ENCODE data around the gene ABLIM1. TPM values are rescaled to one million over a fixed set of nuclear protein-coding genes. Genes with fewer than 3 reads are reported as not detected.

Gene ABLIM1
- total RNA-seq, 1 donor from 2014 or later = 70.0 TPM

DNA sequence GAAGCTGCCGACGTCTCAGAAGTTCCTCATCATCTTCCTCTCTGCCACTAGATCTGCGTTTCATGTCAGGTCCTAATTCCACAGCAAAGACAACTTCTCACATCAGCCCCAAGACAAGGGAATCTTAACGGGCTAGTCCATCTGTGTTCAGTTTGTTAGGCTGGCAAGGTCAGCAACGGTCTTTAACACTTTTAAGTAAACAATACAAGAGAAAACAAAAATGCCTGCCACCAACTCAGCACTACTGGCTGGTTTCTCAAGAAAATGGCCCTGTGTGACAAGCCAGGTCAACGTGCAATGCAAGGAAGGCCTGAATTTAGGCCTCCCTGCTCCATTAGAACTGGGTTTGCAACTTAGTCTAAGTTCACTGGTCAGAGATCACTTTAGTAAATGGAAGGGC is 212.7 kb downstream of the ABLIM1 start:
- no peak overlapping the region for H3K4me3 Mint-ChIP-seq (ENCODE audit: unreplicated experiment)
- Histone ChIP-seq H3K9ac (ENCODE audit: low read length) (no peak overlapping the region), H3K27ac (ENCODE audit: low read depth, low read length) (no peak overlapping the region), H3K4me1 (ENCODE audit: insufficient read depth, low read length) (no peaks in the 10 kb centered on the region), H3K4me2 (ENCODE audit: low read length) (no peak overlapping the region), H3K4me3 (ENCODE audit: insufficient read depth, low read depth, low read length) (no peak overlapping the region), H3K36me3 (ENCODE audit: insufficient read depth, low read length) (no peaks in the 10 kb centered on the region), H4K20me1 (ENCODE audit: insufficient read depth, low read length) (no peaks in the 10 kb centered on the region), H3K27me3 (ENCODE audit: insufficient read depth, low read length) (no peaks in the 10 kb centered on the region), H3K9me3 (ENCODE audit: insufficient read depth, low read depth, low read length) (no peaks in the 10 kb centered on the region), H2AFZ (ENCODE audit: low read depth, low read length) (no peak overlapping the region), H3K79me2 (ENCODE audit: insufficient read depth, low read length) (no peaks in the 10 kb centered on the region)
- no peaks in the 10 kb centered on the region for H3K27me3 Mint-ChIP-seq (ENCODE audit: low read depth, unreplicated experiment)
- no peak for FAIRE-seq
- no peak for TF ChIP-seq CTCF (IDR thresholded peaks at IDR 0.05; ENCODE audit: insufficient read depth, low read depth, low read length)
- no peak for TF ChIP-seq EZH2 (IDR thresholded peaks at IDR 0.05; ENCODE audit: insufficient read depth, low read length)
- H3K9me3 Mint-ChIP-seq (ENCODE audit: unreplicated experiment) = no peaks in the 10 kb centered on the region
- no peaks in the 10 kb centered on the region for H3K4me1 Mint-ChIP-seq (ENCODE audit: low read depth, unreplicated experiment)
- no peak for DNase-seq (ENCODE audit: low read depth)
- peaks cover 15% of the 10 kb centered on the region for H3K36me3 Mint-ChIP-seq (ENCODE audit: low read depth, unreplicated experiment)
- no peak overlapping the region for H3K27ac Mint-ChIP-seq (ENCODE audit: unreplicated experiment)

- H3K9ac ChIP-seq (ENCODE audit: low read length) = no peak overlapping the region
- H2AFZ ChIP-seq (ENCODE audit: low read depth, low read length) = no peak overlapping the region
- Mint-ChIP-seq H3K9me3 (ENCODE audit: unreplicated experiment) (no peaks in the 10 kb centered on the region), H3K4me1 (ENCODE audit: low read depth, unreplicated experiment) (no peaks in the 10 kb centered on the region), H3K27ac (ENCODE audit: unreplicated experiment) (no peak overlapping the region), H3K36me3 (ENCODE audit: low read depth, unreplicated experiment) (peaks cover 18% of the 10 kb centered on the region), H3K4me3 (ENCODE audit: unreplicated experiment) (no peak overlapping the region), H3K27me3 (ENCODE audit: low read depth, unreplicated experiment) (no peaks in the 10 kb centered on the region)
- H3K4me1 ChIP-seq (ENCODE audit: insufficient read depth, low read length) = no peaks in the 10 kb centered on the region
- no peak overlapping the region for H3K4me2 ChIP-seq (ENCODE audit: low read length)
- no peak for FAIRE-seq
- H3K4me3 ChIP-seq (ENCODE audit: insufficient read depth, low read depth, low read length) = no peak overlapping the region
- DNase-seq (ENCODE audit: low read depth) = no peak
- no peaks in the 10 kb centered on the region for H3K36me3 ChIP-seq (ENCODE audit: insufficient read depth, low read length)
- no peaks in the 10 kb centered on the region for H3K27me3 ChIP-seq (ENCODE audit: insufficient read depth, low read length)
- H4K20me1 ChIP-seq (ENCODE audit: insufficient read depth, low read length) = no peaks in the 10 kb centered on the region
- TF ChIP-seq EZH2 (IDR thresholded peaks at IDR 0.05; ENCODE audit: insufficient read depth, low read length) = no peak
- TF ChIP-seq CTCF (IDR thresholded peaks at IDR 0.05; ENCODE audit: insufficient read depth, low read depth, low read length) = no peak
- H3K27ac ChIP-seq (ENCODE audit: low read depth, low read length) = no peak overlapping the region
- no peaks in the 10 kb centered on the region for H3K79me2 ChIP-seq (ENCODE audit: insufficient read depth, low read length)
- no peaks in the 10 kb centered on the region for H3K9me3 ChIP-seq (ENCODE audit: insufficient read depth, low read depth, low read length)
Observed at GRCh38 chr10:114444819-114445218, 213.3 kb downstream of the ABLIM1 start.

DNA sequence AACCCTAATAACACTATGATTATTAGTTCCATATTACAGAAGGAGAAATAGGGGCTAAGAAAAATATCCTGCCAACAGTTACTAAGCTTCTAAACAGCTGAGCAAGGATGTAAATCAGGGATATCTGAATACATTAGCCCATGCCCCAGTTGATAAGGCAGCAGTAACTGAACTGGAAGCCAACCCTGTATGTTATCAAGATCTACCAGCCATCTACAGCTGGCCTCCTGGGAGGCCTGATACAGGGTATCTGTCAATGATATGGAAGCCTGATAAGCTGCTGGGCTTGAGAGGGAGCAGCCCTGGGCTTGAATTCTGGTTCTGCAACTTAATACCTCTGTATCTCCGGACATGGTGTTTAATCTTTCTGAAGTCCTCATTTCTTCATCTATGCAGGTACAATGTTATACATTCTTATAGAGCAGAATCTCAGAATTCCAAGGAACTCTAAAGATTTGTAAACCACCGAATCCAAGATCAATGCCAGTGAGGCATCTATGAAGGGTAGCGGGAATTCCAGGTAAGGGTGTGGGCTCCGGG is 215.9 kb downstream of the ABLIM1 start:
- Mint-ChIP-seq H3K9me3 (ENCODE audit: unreplicated experiment) (no peaks in the 10 kb centered on the region), H3K27me3 (ENCODE audit: low read depth, unreplicated experiment) (no peaks in the 10 kb centered on the region), H3K4me3 (ENCODE audit: unreplicated experiment) (no peak overlapping the region), H3K4me1 (ENCODE audit: low read depth, unreplicated experiment) (no peaks in the 10 kb centered on the region), H3K27ac (ENCODE audit: unreplicated experiment) (no peak overlapping the region), H3K36me3 (ENCODE audit: low read depth, unreplicated experiment) (peaks cover 23% of the 10 kb centered on the region)
- Histone ChIP-seq H3K27me3 (ENCODE audit: insufficient read depth, low read length) (no peaks in the 10 kb centered on the region), H3K27ac (ENCODE audit: low read depth, low read length) (no peak overlapping the region), H2AFZ (ENCODE audit: low read depth, low read length) (no peak overlapping the region), H3K9me3 (ENCODE audit: insufficient read depth, low read depth, low read length) (no peaks in the 10 kb centered on the region), H3K79me2 (ENCODE audit: insufficient read depth, low read length) (no peaks in the 10 kb centered on the region), H3K36me3 (ENCODE audit: insufficient read depth, low read length) (no peaks in the 10 kb centered on the region), H4K20me1 (ENCODE audit: insufficient read depth, low read length) (no peaks in the 10 kb centered on the region), H3K9ac (ENCODE audit: low read length) (no peak overlapping the region), H3K4me2 (ENCODE audit: low read length) (no peak overlapping the region), H3K4me1 (ENCODE audit: insufficient read depth, low read length) (no peaks in the 10 kb centered on the region), H3K4me3 (ENCODE audit: insufficient read depth, low read depth, low read length) (no peak overlapping the region)
- DNase-seq (ENCODE audit: low read depth) (no peak), FAIRE-seq (no peak)
- TF ChIP-seq CTCF (IDR thresholded peaks at IDR 0.05; ENCODE audit: insufficient read depth, low read depth, low read length) = no peak
- no peak for TF ChIP-seq EZH2 (IDR thresholded peaks at IDR 0.05; ENCODE audit: insufficient read depth, low read length)
